HCT116 (cell line): ENCODE data around the gene NMNAT3. TPM values are rescaled to one million over a fixed set of nuclear protein-coding genes. Genes with fewer than 3 reads are reported as not detected.

ENCODE experiments used
- ATAC-seq: fragments of 200-7000 bp; cut with Tn5 transposase; 2 replicates; pipeline ENCODE4 v1.9.1; 2020; ENCODE audit warnings: mild to moderate bottlenecking, moderate library complexity
- BruUV-seq: library from RNA; stranded (reverse); fragments of 400-500 nt; replicated peaks from 2 replicates; lab custom pipeline; 2021; lab: Mats Ljungman, UMichigan
- CTCF ChIA-PET: fragments of 300-600 bp; sonication (Branson Sonifier 250); formaldehyde crosslinking; loops from one replicate; lab custom pipeline; 2021; ENCODE audit warnings: antibody characterized with exemption; lab: Charles Lee
- POLR2A ChIA-PET: fragments of 300-600, 350-600 bp; sonication (Branson Sonifier 250); formaldehyde crosslinking; loops from one replicate; lab custom pipeline; 2021; ENCODE audit warnings: antibody characterized with exemption; lab: Charles Lee
- RAD21 ChIA-PET, 2 experiments: fragments of 300-600 bp; sonication (Branson Sonifier 250); formaldehyde crosslinking; loops; one replicate each; lab custom pipeline; 2023; ENCODE audit warnings: low total read pairs in 2 of 2; ENCODE audit not compliant: uncharacterized antibody in 2 of 2, unreplicated experiment in 2 of 2, low non-redundant PET in 1 of 2; lab: Charles Lee
- DNase-seq: peaks from one replicate; pipeline ENCODE4 v3.0.0-alpha.2; 2010; ENCODE audit warnings: low read depth, low spot score
- H2AFZ ChIP-seq: fragments of 200-600 bp; shearing (Covaris generic), sonication (generic); 2 replicates; pipeline ENCODE4 v1.6.1; 2017; ENCODE audit warnings: low read depth, mixed run types, mixed read lengths, antibody characterized with exemption, low read length; ENCODE audit not compliant: poor library complexity, severe bottlenecking
- H3K27ac ChIP-seq: 2 replicates; pipeline ENCODE4 v1.5.1; 2012; ENCODE audit warnings: low read depth, low read length
- H3K27me3 ChIP-seq: fragments of 200-600 bp; sonication (generic); 2 replicates; pipeline ENCODE4 v1.6.1; 2016; ENCODE audit warnings: mixed run types, low read length, mixed read lengths; ENCODE audit not compliant: insufficient read depth
- H3K36me3 ChIP-seq, 2 experiments: fragments of 200-500 bp in 1 of 2; fragments of 200-600 bp in 1 of 2; sonication (Bioruptor generic) in 1 of 2; sonication (generic) in 1 of 2; 2 replicates each; pipeline versions ENCODE4 v1.5.1 to v1.6.1; 2014 to 2016; ENCODE audit warnings: low read length in 2 of 2, inconsistent platforms in 1 of 2, mixed read lengths in 1 of 2, mixed run types in 1 of 2; ENCODE audit not compliant: insufficient read depth in 2 of 2, control insufficient read depth in 1 of 2
- H3K4me1 ChIP-seq, 2 experiments: fragments of 200-600 bp in 1 of 2; sonication (generic) in 1 of 2; 2 replicates each; pipeline versions ENCODE4 v1.5.1 to v1.6.1; 2012 to 2017; ENCODE audit warnings: low read length in 2 of 2, inconsistent platforms in 1 of 2, mild to moderate bottlenecking in 1 of 2, mixed read lengths in 1 of 2, mixed run types in 1 of 2, moderate library complexity in 1 of 2; ENCODE audit not compliant: insufficient read depth in 2 of 2, control insufficient read depth in 1 of 2
- H3K4me2 ChIP-seq: fragments of 200-600 bp; sonication (generic); 2 replicates; pipeline ENCODE4 v1.6.1; 2017; ENCODE audit warnings: mixed run types, low read length, mixed read lengths
- H3K4me3 ChIP-seq, 2 experiments: fragments of 200-600 bp in 1 of 2; sonication (generic) in 1 of 2; replicated peaks in 1 of 2; 2 replicates each; pipeline ENCODE4 v1.5.1; 2011 to 2016; ENCODE audit warnings: low read length in 2 of 2, control low read depth in 1 of 2, low read depth in 1 of 2, mild to moderate bottlenecking in 1 of 2, mixed read lengths in 1 of 2, mixed run types in 1 of 2
- H3K79me2 ChIP-seq: fragments of 200-600 bp; sonication (generic); 2 replicates; pipeline ENCODE4 v1.6.1; 2017; ENCODE audit warnings: mild to moderate bottlenecking, mixed run types, low read length, moderate library complexity, mixed read lengths; ENCODE audit not compliant: insufficient read depth
- H3K9ac ChIP-seq: fragments of 200-600 bp; sonication (generic); 2 replicates; pipeline ENCODE4 v1.6.1; 2016; ENCODE audit warnings: low read length, mixed read lengths
- H3K9me2 ChIP-seq: fragments of 200-600 bp; sonication (generic), shearing (Covaris generic); 2 replicates; pipeline ENCODE4 v1.6.1; 2017; ENCODE audit warnings: mixed run types, mild to moderate bottlenecking, moderate library complexity; ENCODE audit not compliant: insufficient read depth
- H3K9me3 ChIP-seq, 2 experiments: fragments of 200-500 bp in 1 of 2; fragments of 200-600 bp in 1 of 2; sonication (Bioruptor generic) in 1 of 2; sonication (generic) in 1 of 2; 2 replicates each; pipeline ENCODE4 v1.6.1; 2014 to 2017; ENCODE audit warnings: low read length in 2 of 2, mixed read lengths in 2 of 2, inconsistent platforms in 1 of 2, low read depth in 1 of 2, mild to moderate bottlenecking in 1 of 2, mixed run types in 1 of 2, moderate library complexity in 1 of 2; ENCODE audit not compliant: control insufficient read depth in 1 of 2, insufficient read depth in 1 of 2
- H4K20me1 ChIP-seq: fragments of 200-600 bp; sonication (generic), shearing (Covaris generic); 2 replicates; pipeline ENCODE4 v1.6.1; 2017; ENCODE audit warnings: mixed run types, mild to moderate bottlenecking, moderate library complexity; ENCODE audit not compliant: insufficient read depth
- CBX3 ChIP-seq: IDR thresholded peaks from 2 replicates; pipeline ENCODE4 v1.6.1; 2012; ENCODE audit warnings: low read depth
- CTCF ChIP-seq, 3 experiments: fragments of 200-600 bp in 1 of 3; sonication (generic) in 1 of 3; IDR thresholded peaks in 2 of 3; conservative IDR thresholded peaks in 1 of 3; 2 replicates each; pipeline ENCODE4 v1.5.1; 2012 to 2017; ENCODE audit warnings: low read depth in 2 of 3, low read length in 2 of 3, antibody characterized with exemption in 1 of 3, borderline replicate concordance in 1 of 3, control low read depth in 1 of 3, mild to moderate bottlenecking in 1 of 3, mixed read lengths in 1 of 3, mixed run types in 1 of 3, moderate library complexity in 1 of 3; ENCODE audit not compliant: insufficient read depth in 1 of 3
- EGR1 ChIP-seq: IDR thresholded peaks from 2 replicates; pipeline ENCODE4 v1.6.1; 2012; ENCODE audit warnings: low read depth
- ELF1 ChIP-seq: IDR thresholded peaks from 2 replicates; pipeline ENCODE4 v1.6.1; 2012; ENCODE audit warnings: low read depth, borderline replicate concordance
- EZH2 ChIP-seq: fragments of 200-600 bp; sonication (generic); IDR thresholded peaks from 2 replicates; pipeline ENCODE4 v1.6.1; 2017; ENCODE audit warnings: antibody characterized with exemption, mixed run types
- EZH2phosphoT487 ChIP-seq: fragments of 200-600 bp; IDR thresholded peaks from 2 replicates; pipeline ENCODE4 v1.6.1; 2018; ENCODE audit warnings: antibody characterized with exemption, borderline replicate concordance
- FOSL1 ChIP-seq: IDR thresholded peaks from 2 replicates; pipeline ENCODE4 v1.6.1; 2012; ENCODE audit warnings: low read depth
- JUND ChIP-seq: IDR thresholded peaks from 2 replicates; pipeline ENCODE4 v1.6.1; 2012
- POLR2A ChIP-seq: IDR thresholded peaks from 2 replicates; pipeline ENCODE4 v1.7.0; 2011; ENCODE audit warnings: borderline replicate concordance; ENCODE audit not compliant: insufficient read depth, insufficient read length; ENCODE audit errors: extremely low read depth
- POLR2AphosphoS5 ChIP-seq: IDR thresholded peaks from 2 replicates; pipeline ENCODE4 v1.6.1; 2011; ENCODE audit warnings: mild to moderate bottlenecking, low read depth, low read length, moderate library complexity
- RAD21 ChIP-seq: IDR thresholded peaks from 2 replicates; pipeline ENCODE4 v1.6.1; 2012; ENCODE audit warnings: low read depth, mild to moderate bottlenecking
- REST ChIP-seq: IDR thresholded peaks from 2 replicates; pipeline ENCODE4 v1.6.1; 2012; ENCODE audit warnings: low read depth
- SIN3A ChIP-seq: IDR thresholded peaks from 2 replicates; pipeline ENCODE4 v1.6.1; 2012; ENCODE audit warnings: low read depth
- SP1 ChIP-seq: IDR thresholded peaks from 2 replicates; pipeline ENCODE4 v1.6.1; 2012; ENCODE audit warnings: low read depth
- ZFX ChIP-seq: fragments of 450-650 bp; IDR thresholded peaks from 2 replicates; pipeline ENCODE4 v1.6.1; 2017
- ZNF274 ChIP-seq: fragments of 200-500 bp; sonication (Bioruptor generic); IDR thresholded peaks from 2 replicates; pipeline ENCODE4 v1.6.1; 2014; ENCODE audit warnings: mild to moderate bottlenecking, low read depth, low read length, inconsistent platforms
- intact Hi-C: fragments of 100-400 bp; cut with micrococcal nuclease; formaldehyde crosslinking; loops from 2 replicates; pipeline ENCODE4 v1.10.0; 2022
- total RNA-seq: library from RNA; stranded (reverse); gene quantifications from one replicate; pipeline ENCODE4 v1.2.1, GENCODE V29; 2021; ENCODE audit not compliant: unreplicated experiment
- TF ChIP-seq, protein P1 (sequence below): IDR thresholded peaks from 2 replicates; pipeline ENCODE4 v1.6.1; 2012

Gene NMNAT3
- total RNA-seq, 1 experiment from 2014 or later: 5.7 TPM

- Histone ChIP-seq H3K9me3 (no peaks in the 10 kb centered on the region), H3K79me2 (no peaks in the 10 kb centered on the region), H3K4me2 (no peak overlapping the region), H2AFZ (no peak overlapping the region), H3K27me3 (peaks cover 10% of the 10 kb centered on the region; the same call in 1 of the 2 replicates), H3K4me1 (no peaks in the 10 kb centered on the region), H3K9me2 (no peaks in the 10 kb centered on the region), H3K27ac (no peak overlapping the region), H4K20me1 (no peaks in the 10 kb centered on the region), H3K4me3 (no peak overlapping the region), H3K36me3 (no peaks in the 10 kb centered on the region), H3K9ac (no peak overlapping the region)
- ChIA-PET RAD21 (no interaction called here), CTCF (no interaction called here), POLR2A (no interaction called here)
- intact Hi-C loops: no loop called here
- DNase-seq: no peak
- ATAC-seq: no peak
- BruUV-seq: no TSS peak
- TF ChIP-seq CBX3 (no peak), JUND (no peak), RAD21 (no peak), EGR1 (no peak), POLR2AphosphoS5 (no peak), EZH2 (no peak), FOSL1 (no peak), ELF1 (no peak), POLR2A (no peak), CTCF (IDR thresholded peaks at IDR 0.05 in 2 of 3, conservative IDR thresholded peaks at IDR 0.05 in 1 of 3; ENCODE audit: borderline replicate concordance in 1 of 3, insufficient read depth in 1 of 3, low read depth in 2 of 3, low read length in 2 of 3) (no peak), SP1 (no peak), SIN3A (no peak), REST (no peak), ZNF274 (no peak), EZH2phosphoT487 (no peak), ZFX (no peak)
- TF ChIP-seq, protein P1, sequence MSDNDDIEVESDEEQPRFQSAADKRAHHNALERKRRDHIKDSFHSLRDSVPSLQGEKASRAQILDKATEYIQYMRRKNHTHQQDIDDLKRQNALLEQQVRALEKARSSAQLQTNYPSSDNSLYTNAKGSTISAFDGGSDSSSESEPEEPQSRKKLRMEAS: no peak
Measured at GRCh38 chr3:139695426-139696313, 17.9 kb upstream of the NMNAT3 start.
